Heart left ventricle (tissue), 16 donors: ENCODE data around the gene MRPS10. TPM values are rescaled to one million over a fixed set of nuclear protein-coding genes. Genes with fewer than 3 reads are reported as not detected.

Source experiments
- ATAC-seq, 4 donors: fragments of 200-7000 bp; cut with Tn5 transposase; one replicate each; pipeline ENCODE4 v1.9.1; 2020 to 2022; ENCODE audit warnings: moderate library complexity in 4 of 4, mild to moderate bottlenecking in 3 of 4, moderate number of reproducible peaks in 1 of 4
- DNase-seq, 5 donors: peaks; one replicate each; pipeline ENCODE4 v3.0.0-alpha.2; 2020
- H3K27ac ChIP-seq, 12 donors: fragments of 200-600 bp; sonication (generic) in 4 of 12; one replicate each; pipeline versions ENCODE4 v1.5.0 to v1.8.0; 2016 to 2022; ENCODE audit warnings: mild to moderate bottlenecking in 2 of 12
- H3K27me3 ChIP-seq, 9 donors: fragments of 200-600 bp; sonication (generic) in 2 of 9; one replicate each; pipeline versions ENCODE4 v1.5.1 to v1.8.0; 2016 to 2022; ENCODE audit warnings: mild to moderate bottlenecking in 3 of 9
- H3K36me3 ChIP-seq, 9 donors: fragments of 200-600 bp; sonication (generic) in 2 of 9; one replicate each; pipeline versions ENCODE4 v1.5.0 to v1.8.0; 2018 to 2022; ENCODE audit warnings: mild to moderate bottlenecking in 2 of 9
- H3K4me1 ChIP-seq, 12 donors: fragments of 200-600 bp; sonication (generic) in 4 of 12; one replicate each; pipeline versions ENCODE4 v1.5.0 to v1.8.0; 2016 to 2022; ENCODE audit warnings: mild to moderate bottlenecking in 3 of 12
- H3K4me3 ChIP-seq, 12 donors: fragments of 200-600 bp; sonication (generic) in 4 of 12; one replicate each; pipeline versions ENCODE4 v1.5.0 to v1.8.0; 2017 to 2022; ENCODE audit warnings: mild to moderate bottlenecking in 9 of 12, moderate library complexity in 4 of 12
- H3K9me3 ChIP-seq, 12 donors: fragments of 200-600 bp; sonication (generic) in 4 of 12; one replicate each; pipeline versions ENCODE4 v1.5.0 to v1.8.0; 2016 to 2022; ENCODE audit warnings: mild to moderate bottlenecking in 1 of 12
- POLR2A ChIP-seq, 2 donors: fragments of 450-650 bp; IDR thresholded peaks; one replicate each; pipeline ENCODE4 v1.6.1; 2017; ENCODE audit warnings: antibody characterized with exemption in 2 of 2, mild to moderate bottlenecking in 2 of 2, moderate library complexity in 2 of 2
- whole genome bisulfite sequencing, 4 donors: extraction: QIAGEN DNeasy Blood & Tissue Kit in 2 of 4; methylation state at CpG; one replicate each; pipeline versions ENCODE4 v1.1.5 to v1.1.7; 2013 to 2018; 5-methylcytosine and 5-hydroxymethylcytosine counted together
- intact Hi-C, 10 donors: fragments of 100-400 bp; cut with DNase I; formaldehyde crosslinking; loops; one replicate each; pipeline versions ENCODE4 v1.11.1 to v1.14.2; 2022
- polyA plus RNA-seq, 2 donors: library from polyadenylated mRNA; stranded (reverse); fragments of 200-250 nt; gene quantifications; one replicate each; pipeline ENCODE4 v1.2.3, GENCODE V29; 2013
- total RNA-seq, 9 donors: library from RNA; depleted of rRNA in 2 of 9; stranded (reverse); fragments of >200 nt in 2 of 9; fragmentation: NEBNext Ultra II Directional in 3 of 9; extraction: Animal tissue kit (Norgen Biotek cat#: 25700) in 3 of 9; gene quantifications; one replicate each; pipeline versions ENCODE4 v1.1.0 to v1.2.4, GENCODE V29; 2016 to 2023
- TF ChIP-seq, protein P1 (sequence below), 12 donors: fragments of 200-600 bp; sonication (generic) in 4 of 12; IDR thresholded peaks; one replicate each; pipeline versions ENCODE4 v1.5.0 to v1.8.0; 2018 to 2022; ENCODE audit warnings: antibody characterized with exemption in 12 of 12, mild to moderate bottlenecking in 5 of 12
- donor health status: ischemic (EF 13 %, LVEDD 7.1; RV severe dilation, severe dysfunction).
- donor health status: healthy with polysubstance abuse.
- donor health status: DM: no; HTN: yes; CAD: no.
- donor health status: DM: no; HTN: no; CAD: no.
- donor health status: ischemic (EF 25% LVEDD 6.9; RV normal size, moderate dysfunction).
- donor health status: ischemic (EF 25% LVEDD 5.7; RV mildly dilated, moderate dysfunction).
- donor health status: healthy.
- donor health status: DM: yes; HTN: yes; CAD: no.
- donor health status: ischemic (EF 35%, LVEDD 5.7; RV mildly dilated, moderate dysfunction).
- donor health status: nonischemic (EF 11% LVEDD 7.7; RV severe dilation, severe dysfunction).
- donor health status: DM: yes; HTN: yes; CAD: no.
- donor health status: PGD.
- donor health status: ischemic (EF 29% LVEDD 5.4; RV normal size, mild dysfunction).
- donor health status: nonischemic (EF 23%, LVEDD 6.1; RV moderate dilation, normal function).

The MRPS10 gene
- total and polyA plus RNA-seq, 11 donors, result 36.9 to 73.5 (median 53.4) TPM

DNA sequence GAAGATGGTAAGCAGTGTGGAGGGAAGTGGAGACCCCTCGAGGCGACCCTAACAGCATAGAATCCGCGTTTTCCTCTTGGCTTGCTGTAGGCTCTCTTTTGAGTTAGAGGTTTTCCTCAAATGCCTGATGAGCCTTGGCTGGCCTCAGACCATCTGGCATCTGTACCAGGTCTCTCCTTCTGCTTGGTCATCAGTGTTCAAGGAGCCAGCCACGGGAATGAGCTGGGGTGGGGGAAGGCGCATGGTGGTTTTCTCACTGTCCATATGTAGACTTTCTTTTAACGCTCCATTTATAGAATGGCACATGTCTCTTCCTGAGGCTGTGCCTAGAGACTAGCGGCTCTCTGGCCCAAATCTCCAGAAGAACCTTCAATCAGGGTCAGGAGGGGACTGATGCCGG is 52.6 kb downstream of the MRPS10 start:
- Histone ChIP-seq H3K27me3 (no peaks in the 10 kb centered on the region), H3K27ac (no peak overlapping the region), H3K36me3 (no peaks in the 10 kb centered on the region), H3K9me3 (no peaks in the 10 kb centered on the region), H3K4me3 (no peak overlapping the region), H3K4me1 (peaks cover 0 to 4% (median 0%) of the 10 kb centered on the region in 12 donors)
- DNase-seq, result no peak
- TF ChIP-seq, protein P1, sequence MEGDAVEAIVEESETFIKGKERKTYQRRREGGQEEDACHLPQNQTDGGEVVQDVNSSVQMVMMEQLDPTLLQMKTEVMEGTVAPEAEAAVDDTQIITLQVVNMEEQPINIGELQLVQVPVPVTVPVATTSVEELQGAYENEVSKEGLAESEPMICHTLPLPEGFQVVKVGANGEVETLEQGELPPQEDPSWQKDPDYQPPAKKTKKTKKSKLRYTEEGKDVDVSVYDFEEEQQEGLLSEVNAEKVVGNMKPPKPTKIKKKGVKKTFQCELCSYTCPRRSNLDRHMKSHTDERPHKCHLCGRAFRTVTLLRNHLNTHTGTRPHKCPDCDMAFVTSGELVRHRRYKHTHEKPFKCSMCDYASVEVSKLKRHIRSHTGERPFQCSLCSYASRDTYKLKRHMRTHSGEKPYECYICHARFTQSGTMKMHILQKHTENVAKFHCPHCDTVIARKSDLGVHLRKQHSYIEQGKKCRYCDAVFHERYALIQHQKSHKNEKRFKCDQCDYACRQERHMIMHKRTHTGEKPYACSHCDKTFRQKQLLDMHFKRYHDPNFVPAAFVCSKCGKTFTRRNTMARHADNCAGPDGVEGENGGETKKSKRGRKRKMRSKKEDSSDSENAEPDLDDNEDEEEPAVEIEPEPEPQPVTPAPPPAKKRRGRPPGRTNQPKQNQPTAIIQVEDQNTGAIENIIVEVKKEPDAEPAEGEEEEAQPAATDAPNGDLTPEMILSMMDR (IDR thresholded peaks at IDR 0.05), result no peak
- TF ChIP-seq POLR2A (IDR thresholded peaks at IDR 0.05), result no peak
- no peak for ATAC-seq
- intact Hi-C loops, result loop anchor here in 3 of 10 donors (2.0 to 10.0 kb wide), 3 partner anchors 90 to 388 kb away; partner anchors contain the start of genes FRS3 (in 1 of the 3), PRICKLE4 (in 1 of the 3) and TOMM6 (in 1 of the 3)
- 71 to 86% (median 76%) methylated on average over 9 of the region's 9 CpGs for WGBS, 4 donors

- TF ChIP-seq POLR2A (IDR thresholded peaks at IDR 0.05), result no peak
- TF ChIP-seq, protein P1 (IDR thresholded peaks at IDR 0.05), result no peak
- WGBS, 4 donors, result 50 to 68% (median 60%) methylated on average over 1 of the region's 1 CpG
- Histone ChIP-seq H3K4me3 (no peak overlapping the region), H3K4me1 (peaks cover 0 to 4% (median 0%) of the 10 kb centered on the region in 12 donors), H3K36me3 (no peaks in the 10 kb centered on the region), H3K27ac (no peak overlapping the region), H3K9me3 (no peaks in the 10 kb centered on the region), H3K27me3 (no peaks in the 10 kb centered on the region)
- intact Hi-C loops, result loop anchor here in 2 of 10 donors (2.0 to 10.0 kb wide), 2 partner anchors 89 to 379 kb away; partner anchors contain the start of genes PRICKLE4 (in 1 of the 2) and TOMM6 (in 1 of the 2)
- DNase-seq (no peak), ATAC-seq (no peak)
Measured at GRCh38 chr6:42163981-42164380, 53.7 kb downstream of the MRPS10 start.

- H3K4me1 ChIP-seq, result peaks cover 0 to 6% (median 0%) of the 10 kb centered on the region in 12 donors
- no peaks in the 10 kb centered on the region for H3K36me3 ChIP-seq
- no peak overlapping the region for H3K4me3 ChIP-seq
- TF ChIP-seq POLR2A (IDR thresholded peaks at IDR 0.05), result no peak
- TF ChIP-seq, protein P1 (IDR thresholded peaks at IDR 0.05), result no peak
- WGBS, 4 donors, result 85 to 94% (median 89%) methylated on average over 13 of the region's 13 CpGs
- no peaks in the 10 kb centered on the region for H3K27me3 ChIP-seq
- ATAC-seq (no peak), DNase-seq (no peak)
- intact Hi-C loops, result loop anchor here in 1 of 10 donors (10.0 kb wide), 1 partner anchor 378 kb away; the partner anchor contains the start of genes PRICKLE4 and TOMM6
- H3K9me3 ChIP-seq, result no peaks in the 10 kb centered on the region
- no peak overlapping the region for H3K27ac ChIP-seq
Measured at GRCh38 chr6:42162812-42163211, 54.8 kb downstream of the MRPS10 start.

GRCh38 chr6:42162384-42162783 is 55.3 kb downstream of the MRPS10 start:
- H3K4me3 ChIP-seq, result no peak overlapping the region
- DNase-seq (no peak), ATAC-seq (no peak)
- no peaks in the 10 kb centered on the region for H3K27me3 ChIP-seq
- intact Hi-C loops, result loop anchor here in 1 of 10 donors (10.0 kb wide), 1 partner anchor 378 kb away; the partner anchor contains the start of genes PRICKLE4 and TOMM6
- TF ChIP-seq, protein P1 (IDR thresholded peaks at IDR 0.05), result no peak
- no peak for TF ChIP-seq POLR2A (IDR thresholded peaks at IDR 0.05)
- H3K9me3 ChIP-seq, result no peaks in the 10 kb centered on the region
- peaks cover 0 to 6% (median 0%) of the 10 kb centered on the region in 12 donors for H3K4me1 ChIP-seq
- 44 to 51% (median 46%) methylated on average over 7 of the region's 7 CpGs for WGBS, 4 donors
- no peak overlapping the region for H3K27ac ChIP-seq
- H3K36me3 ChIP-seq, result no peaks in the 10 kb centered on the region
